GM18858 (cell line): ENCODE data around the gene ZNF618.
"Not testable (repeated sequence)": the region's sequence is repeated elsewhere in the genome, so short reads cannot be mapped to it uniquely, and the experiment has no call there.

ENCODE experiments used
- ATAC-seq: cut with Tn5 transposase; IDR thresholded peaks from one replicate; pipeline ENCODE4 v1.9.1; 2021; ENCODE audit not compliant: unreplicated experiment

Gene ZNF618

DNA sequence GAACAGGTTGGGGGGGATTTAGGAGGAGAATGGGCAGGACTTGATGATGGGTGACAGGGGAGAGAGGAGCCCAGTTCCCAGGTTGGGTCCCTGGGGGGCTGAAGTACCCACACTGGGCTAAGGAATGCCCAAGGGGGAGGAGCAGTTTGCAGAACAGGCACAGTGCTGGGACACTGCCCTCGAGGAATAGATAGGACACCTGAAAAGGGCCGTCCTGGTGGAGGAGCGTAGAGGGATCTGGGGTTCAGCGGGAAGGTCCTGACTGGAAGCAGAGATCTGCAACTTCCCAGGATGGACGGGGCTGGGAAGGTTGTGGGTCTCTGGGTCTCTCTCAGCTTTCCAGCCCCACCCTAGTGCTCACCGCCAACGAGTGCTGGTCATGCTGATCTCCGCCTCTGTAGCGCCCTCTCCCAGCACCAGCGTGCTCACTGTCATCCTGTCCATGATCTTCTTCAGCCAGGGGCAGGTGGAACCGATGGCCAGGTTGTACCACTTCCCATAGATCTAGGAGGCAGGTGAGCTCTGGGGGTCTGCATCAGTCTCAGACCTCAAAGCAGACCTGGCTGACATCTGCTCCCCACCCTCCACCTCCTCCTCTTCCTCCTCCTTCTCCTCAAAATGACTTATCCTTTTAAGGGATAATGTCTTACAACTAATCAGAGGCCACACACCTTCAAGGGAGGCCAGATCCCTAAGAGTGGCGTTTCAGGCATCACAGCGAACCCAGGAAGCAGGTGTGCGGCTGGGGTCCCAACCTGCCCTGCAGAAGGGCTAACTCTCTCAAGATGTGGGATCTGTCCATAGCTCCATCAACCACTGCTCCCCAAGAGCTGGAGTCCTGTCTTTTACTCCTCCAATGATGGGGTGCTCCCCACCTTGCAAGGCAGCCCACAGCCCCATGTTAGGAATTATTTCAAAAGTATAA lies 200.4 kb downstream of the ZNF618 start:
- no peak for ATAC-seq

DNA sequence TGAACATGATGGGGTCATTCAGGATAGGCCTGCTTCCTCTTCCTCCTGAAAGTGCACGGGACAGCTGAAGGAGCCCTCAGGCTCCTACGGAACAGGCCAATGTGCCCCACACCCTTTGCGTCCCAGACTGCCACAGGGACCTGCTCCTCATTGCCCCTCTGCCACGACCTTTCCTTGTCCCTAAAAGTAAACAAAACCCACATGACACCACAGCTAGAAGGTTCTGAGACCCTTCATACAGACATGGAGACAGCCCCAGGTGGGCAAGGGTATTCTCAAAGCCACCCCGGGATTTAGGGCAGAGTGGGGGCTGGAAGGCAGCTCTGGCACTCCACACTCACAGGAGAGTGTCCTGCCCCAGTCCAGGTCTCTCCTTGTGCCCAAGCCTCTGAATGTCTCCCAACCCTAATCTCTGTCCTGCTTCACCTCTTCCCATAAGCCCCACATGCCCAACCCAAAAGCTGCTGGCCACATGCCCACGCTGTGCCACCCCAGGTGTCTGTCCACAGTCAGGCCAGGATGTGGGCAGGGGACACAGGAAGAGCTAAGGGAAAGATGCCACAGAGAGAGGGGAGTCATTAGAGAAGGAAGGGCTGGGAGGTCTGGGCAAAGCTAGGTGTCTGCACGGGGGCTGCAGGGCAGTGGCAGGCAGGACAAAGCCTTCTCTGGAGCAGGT lies 201.2 kb downstream of the ZNF618 start:
- no peak for ATAC-seq

DNA sequence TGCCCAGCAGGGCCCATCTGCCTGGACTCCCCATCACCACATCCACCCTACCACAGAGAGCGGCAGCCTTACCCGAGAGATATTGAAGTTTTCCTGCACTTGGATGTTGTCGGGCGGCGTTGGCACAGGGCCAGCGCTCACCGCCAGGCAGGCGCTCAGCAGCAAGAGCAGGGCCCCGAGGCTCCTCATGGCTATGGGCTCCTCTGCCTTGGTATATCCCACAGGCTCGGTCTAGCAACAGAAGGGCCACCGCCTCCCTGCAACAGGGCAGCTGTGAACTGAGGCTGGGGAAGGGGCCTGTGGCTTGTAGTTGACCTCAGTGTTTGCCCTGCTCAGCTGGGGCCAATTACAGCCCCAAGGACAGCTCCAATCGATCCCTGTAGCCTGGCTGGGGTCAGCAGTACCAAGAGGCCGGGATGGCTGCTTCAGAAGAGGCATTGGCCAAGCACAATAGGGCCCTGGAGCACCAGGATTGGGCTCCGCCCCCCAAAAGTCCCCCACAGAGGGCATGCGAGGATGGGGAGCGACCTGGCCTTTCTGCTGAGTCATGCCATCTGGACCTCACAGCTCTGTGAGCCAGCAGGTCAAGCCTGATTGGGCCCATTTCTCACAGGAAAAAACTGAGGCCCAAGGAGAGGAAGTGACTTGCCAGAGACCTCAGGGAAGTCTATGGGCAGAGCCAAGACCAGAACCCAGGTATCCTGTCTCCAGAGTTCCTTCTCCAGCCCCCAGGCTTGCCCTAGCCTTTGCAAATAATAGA lies 202.1 kb downstream of the ZNF618 start, which contains the start of gene AMBP:
Gene AMBP (minus strand): TSS at position 280 of the 760 bp plus-strand sequence. CDS start 91 bp downstream, at position 189.
- no peak for ATAC-seq

DNA sequence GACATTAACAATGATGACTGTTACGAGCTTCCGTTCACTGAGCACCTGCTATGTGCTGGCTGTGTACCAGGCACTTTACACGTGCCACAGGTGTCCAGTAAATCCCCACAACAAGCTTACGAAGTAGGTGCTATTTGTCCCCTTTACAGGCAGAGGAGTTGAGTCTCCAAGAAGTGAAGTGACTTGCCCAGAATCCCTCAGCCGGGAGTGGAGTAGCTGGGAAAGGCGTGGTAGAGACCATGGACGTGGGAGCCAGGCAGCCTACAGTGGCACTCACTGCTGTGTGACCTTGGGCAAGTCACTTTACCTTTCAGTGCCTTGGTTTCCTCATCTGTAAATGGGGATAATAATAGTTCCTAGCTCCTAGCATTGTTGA lies 202.7 kb downstream of the ZNF618 start:
- ATAC-seq = no peak

DNA sequence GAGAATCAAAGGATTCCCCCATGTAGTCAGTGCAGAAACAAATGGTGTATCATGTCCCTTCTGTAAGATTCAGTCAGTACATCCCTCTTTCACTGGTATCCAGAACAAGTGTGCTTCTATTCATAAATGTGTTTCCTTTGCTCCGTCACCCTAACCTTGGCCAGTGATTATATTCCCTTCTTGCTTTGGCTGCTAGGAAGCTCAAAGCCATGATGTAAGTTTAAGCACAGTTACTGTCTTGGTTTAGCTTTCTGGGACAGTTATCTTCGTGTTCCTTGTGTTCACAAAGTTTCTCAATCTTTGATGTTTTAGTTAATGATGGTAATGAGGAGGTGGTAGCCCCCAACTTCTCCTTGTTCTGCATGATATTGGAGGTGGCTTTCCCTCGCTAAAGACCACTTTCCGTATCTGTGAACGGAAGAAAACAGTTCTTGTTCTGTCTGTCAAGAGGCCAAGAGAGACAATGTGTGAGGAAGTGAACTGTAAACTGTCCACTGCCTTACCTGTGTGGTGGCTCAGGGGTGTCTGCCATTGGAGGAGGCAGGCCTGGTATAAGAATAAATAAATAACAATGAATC lies 204.2 kb downstream of the ZNF618 start:
- ATAC-seq = no peak

DNA sequence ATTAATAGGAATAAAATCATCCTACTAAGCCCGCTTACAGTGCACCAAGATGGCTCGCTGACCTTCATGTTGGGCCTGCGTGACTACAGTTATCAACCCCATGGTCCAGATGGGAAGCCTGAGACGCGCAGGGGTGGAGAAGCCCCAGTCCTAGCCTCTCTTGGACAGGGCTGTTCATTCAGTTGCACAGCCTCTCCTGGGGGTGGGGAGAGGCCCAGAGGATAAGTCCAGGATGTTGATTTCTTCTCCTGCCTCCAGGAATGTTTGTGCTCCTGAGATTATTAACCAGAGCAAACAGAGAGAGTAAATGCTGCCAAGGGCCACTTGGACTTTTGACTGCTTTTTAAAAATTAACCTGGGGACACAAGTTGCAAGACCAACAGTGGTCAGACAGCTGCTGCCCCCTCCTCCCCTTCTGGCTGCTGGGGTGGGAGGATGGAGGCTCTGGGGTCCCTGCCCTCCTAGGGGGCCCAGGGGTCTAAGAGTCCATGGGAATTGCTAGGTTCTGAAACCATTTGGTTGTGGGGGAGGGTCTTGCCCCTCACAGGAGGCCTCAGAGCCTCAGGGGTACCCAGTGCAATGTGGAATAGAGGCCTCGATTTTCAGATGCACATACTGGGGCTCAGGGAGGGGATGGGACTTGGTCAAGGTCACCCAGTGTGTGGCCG lies 204.8 kb downstream of the ZNF618 start:
- ATAC-seq = no peak

DNA sequence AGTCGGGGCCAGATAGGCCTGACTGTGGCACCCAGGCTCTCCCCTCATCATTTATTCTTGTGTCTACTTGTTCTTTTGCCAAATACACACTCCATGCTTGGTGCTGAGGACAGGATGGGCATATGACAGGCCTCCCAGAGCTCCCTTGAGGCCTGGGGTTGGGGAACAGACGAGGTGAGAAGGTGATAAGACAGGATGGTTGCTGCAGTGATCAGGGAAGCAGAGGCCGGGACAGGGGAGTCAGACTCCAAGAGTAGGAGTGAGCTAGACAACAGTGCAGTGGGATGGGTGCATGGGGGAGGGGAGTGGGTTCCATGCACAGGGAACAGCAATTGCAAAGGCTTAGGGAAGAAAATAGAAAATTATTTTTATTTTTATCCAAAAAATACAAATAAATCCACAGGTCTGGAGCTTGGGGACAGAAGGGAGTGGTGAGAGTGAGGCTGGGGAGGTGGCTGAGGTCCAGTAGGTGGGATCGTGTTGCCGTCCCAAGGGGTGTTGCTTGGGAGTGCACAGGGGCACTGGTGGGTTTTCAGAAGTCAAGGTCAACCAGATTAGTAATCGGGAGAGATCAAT lies 205.4 kb downstream of the ZNF618 start:
- no peak for ATAC-seq

DNA sequence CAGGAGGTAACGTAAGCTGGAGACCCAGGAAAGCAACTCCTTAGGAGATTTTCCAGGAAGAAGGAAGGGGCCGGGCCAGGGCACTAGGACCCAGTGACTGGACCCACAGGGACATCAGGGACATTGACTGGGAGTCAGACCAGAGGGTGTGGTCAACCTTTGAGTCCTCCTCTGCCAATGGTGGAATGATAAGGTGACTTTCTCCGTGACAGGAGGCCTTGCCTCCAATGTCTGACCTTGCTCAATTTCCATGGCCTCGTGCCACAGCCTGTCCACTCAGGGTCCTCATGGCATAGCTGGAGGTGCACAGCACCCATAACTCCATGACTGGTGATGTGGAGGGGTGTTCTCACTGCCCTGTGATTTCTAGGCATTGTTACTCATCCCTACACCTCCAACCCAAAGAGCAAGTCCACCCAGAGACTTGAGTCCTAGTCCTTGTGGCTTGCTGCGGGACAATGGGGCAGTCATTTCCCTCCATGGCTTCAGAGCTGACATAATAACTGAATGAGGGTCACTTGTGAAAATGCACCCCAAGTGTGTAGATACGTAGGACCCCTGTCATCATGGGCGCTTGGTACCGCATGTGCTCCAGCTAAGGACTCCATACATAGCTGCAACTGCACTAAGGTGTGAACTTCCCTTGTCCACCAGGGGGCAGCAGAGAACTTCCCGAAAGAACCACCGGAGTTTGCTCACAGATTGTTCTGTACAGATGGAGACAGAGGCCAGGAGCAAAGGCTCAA lies 206.1 kb downstream of the ZNF618 start:
- peak; percentile 53 for ATAC-seq

DNA sequence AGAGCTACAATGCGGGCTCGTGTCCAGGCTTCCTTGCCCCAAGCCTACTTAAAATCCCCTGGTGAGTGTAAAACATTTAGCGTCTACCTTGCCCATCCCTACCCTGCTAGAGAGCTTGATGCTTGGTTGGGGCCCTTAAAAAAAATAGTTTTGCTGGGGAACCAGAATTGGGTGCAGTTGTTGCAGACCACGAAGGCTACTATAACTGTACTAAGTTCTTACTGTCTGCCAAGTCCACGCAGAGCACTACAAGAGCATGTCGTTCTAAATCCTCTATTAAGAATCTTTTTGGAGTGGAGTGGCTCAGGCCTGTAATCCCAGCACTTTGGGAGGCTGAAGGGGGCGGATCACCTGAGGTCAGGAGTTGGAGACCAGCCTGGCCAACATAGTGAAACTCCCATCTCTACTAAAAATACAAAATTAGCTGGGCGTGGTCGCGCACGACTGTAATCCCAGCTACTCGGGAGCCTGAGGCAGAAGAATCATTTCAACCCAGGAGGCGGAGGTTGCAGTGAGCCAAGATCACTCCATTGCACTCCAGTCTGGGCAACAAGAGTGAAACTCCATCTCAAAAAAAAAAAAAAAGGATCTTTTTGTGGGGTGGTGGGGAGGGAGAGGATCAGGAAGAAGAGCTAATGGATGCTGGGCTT lies 206.8 kb downstream of the ZNF618 start:
- ATAC-seq = not testable (repeated sequence)

DNA sequence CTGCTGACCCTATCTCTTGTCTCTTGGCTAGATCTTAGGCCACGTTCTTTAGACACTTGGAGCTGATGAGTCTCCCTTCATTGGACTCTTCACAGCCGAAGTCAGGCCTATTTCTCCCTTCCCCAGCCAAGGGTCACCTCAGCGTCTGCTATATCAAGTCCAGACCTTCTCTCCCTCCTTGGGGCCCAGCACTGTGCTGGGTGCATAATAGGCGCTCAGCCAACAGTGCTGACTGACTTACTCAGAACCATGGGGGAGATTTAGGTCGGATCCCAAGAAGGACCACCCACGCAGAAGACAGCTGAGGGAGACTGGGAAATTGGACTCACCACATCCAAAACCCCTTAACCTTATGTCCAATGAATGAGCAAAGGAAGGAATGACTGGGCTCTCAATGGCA lies 207.6 kb downstream of the ZNF618 start:
- no peak for ATAC-seq

DNA sequence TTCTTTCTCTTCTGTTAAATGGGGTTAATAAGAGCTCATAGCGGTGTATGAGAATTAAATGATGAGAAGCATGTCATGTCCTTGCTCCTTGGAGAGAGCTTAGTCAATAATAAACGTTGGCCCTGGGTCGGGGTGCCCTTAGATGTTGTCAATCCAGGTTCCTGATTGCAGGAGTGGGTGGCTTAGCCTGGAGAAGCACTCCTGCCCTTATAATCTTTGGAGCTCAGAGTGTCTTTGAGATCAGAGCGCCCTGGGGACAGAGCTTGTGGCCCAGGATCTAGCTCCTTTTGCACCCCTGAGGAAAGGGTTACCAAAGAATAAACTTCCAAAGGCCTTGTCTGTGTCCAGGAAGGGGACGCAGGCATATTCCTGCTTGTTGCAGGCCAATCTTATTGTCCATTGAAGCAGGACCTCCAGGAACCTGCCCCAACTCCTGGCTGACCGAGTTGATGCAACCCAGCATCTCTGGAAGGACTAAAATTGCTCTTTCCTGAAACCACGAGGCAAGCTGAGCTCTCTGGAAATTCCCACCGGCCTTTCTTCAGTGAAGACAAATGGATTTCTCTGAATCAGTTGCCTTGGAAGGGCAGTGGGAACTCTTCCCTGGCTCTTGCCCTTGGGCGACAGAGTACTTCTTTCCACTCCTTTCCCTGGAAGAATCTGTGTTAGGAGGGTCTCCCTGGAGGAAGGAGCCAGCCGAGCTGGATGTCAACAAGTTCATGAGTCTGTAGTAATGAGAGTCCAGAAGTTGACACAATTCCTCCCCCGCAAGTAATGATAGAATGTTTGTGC lies 208.4 kb downstream of the ZNF618 start:
- no peak for ATAC-seq

DNA sequence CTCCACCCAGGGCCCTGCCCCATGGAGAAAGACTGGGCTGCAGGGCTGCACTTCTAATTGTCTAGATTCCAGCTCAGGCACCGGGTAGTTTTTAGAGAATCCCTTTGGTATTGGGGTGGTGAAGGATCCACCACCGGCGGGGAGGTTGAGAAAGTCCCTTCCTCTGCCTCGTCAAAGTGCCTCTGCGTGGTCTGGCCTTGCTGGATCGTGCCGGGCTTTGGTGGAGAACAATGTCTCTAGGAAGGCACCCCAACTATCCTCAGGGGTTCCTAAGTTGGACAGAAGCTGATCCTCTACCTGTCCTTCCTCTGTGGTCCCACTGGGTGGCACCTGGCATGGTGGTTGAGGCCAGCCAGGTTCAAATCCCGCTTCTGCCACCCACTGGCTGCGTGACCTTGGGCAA lies 209.3 kb downstream of the ZNF618 start:
- ATAC-seq = no peak

DNA sequence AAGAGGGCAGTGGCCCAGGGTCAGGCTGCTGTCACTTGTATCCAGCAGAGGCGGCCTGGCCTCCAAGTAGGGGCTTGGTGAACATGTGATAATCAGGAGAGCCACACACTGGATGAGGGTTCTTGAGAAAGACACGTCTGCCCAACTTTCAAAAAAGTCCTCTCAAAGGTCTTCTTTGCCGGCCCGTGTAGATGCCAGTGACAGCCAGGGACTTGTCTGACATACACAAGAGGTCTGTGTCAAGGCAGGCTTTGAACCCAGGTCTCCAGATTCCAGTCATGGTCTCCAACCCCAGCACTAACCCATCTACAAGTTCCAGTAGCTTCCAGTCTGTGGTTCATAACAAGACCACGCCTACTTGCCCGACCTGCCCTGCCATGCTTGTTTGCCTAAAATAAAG lies 209.9 kb downstream of the ZNF618 start:
- no peak for ATAC-seq

DNA sequence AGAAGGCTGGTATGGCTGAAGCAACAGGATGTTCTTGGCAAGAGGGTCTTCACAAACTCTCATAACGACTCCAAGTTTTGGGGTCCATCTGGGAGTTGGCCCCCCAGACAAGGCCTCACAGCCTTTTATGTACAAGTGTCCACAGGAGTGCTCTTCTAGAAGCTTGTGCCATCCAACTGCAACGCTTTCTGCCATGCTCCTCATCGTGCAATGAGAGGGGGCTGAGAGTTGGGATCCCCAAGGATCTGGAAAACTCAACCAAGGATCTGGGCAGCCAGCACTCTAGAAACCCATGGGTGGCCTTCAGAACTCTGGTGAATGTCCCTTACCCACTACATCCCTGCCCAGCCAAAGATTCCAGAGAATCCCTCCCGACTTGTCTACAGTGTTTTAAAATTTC lies 210.5 kb downstream of the ZNF618 start:
- no peak for ATAC-seq

DNA sequence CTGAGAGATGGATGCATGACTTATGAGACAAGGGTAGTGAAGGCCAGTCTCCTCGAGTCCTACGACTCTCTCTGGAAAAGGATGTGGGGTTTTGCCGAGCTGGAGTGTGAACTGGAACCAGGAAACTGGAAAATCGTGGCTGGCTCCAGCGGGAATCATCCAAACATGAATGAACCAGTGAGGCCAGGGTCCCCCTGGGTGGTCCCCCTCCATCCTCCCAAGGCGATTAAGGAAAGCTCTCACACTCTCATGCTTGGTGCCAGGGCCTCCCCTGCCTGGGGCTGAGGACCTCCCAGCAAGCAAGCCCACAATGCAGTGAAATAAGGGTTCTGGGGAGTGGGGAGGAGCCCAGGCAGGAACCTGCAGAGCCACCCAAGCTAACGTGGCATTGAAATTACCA lies 211.6 kb downstream of the ZNF618 start:
- ATAC-seq = no peak

DNA sequence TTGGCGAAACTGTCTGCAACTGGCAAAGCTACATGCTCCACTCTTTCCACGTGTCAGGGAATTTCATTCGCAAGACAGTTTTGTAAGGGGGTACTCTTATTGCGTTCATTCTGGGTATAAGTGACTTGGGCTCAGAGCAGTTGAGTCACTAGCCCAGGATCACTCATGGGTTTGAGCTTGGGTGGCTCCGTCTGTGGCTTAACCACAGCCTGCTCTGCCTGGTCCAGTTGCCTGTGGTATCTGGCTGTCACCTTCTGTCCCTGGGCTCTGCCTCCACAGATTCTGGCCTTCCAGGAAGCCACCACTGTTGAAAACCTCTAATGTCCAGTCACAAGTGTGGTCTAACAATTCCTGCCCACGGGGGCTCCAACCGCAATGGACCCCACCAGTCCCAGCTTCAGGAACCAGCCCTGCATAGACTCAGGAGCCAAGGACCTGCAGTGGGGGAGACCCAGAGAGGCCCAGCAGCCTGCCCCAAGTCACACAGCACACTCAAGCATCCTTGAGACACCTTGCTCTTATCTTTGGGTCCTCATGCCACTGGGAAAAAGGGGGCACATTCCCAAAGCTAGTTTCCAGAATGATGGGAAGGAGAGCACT lies 212.6 kb downstream of the ZNF618 start:
- no peak for ATAC-seq

DNA sequence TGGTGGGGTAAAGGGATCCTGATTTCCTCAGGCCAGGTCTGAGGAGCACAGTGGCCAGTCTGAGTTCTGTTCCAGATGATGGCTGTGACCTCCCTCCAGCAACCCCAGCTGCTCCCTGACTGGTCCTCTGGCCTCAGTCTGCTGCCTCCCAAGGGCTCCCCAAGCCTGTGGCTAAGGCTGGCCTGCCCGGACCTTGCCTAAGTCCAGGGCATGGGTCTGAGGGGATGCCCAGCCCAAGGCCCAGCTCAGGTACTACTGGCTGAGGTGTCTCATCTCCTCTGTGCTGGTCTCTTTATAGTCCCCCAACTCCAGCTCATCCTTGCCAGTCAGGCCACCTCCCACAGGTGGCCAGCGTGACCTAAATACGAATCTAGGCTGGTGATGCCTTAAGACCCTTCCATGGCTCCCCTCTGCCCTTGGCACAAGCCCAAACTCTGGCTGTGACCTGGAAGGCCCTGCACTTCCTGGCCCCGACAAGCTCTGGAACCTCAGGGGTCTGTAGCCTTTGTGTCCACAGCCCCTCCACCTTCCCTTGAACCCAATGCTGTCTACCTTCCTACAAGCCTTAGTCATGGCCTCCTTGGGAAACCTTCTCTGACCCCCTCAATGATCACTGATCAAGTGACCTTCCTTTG lies 213.2 kb downstream of the ZNF618 start:
- ATAC-seq = no peak
